K562 (cell line): Measurements from ENCODE around the gene WDR27. TPM values are rescaled to one million over a fixed set of nuclear protein-coding genes. Genes with fewer than 3 reads are reported as not detected.

Source experiments
- ATAC-seq: fragments of 200-7000 bp; cut with Tn5 transposase; 3 replicates; pipeline ENCODE4 v1.9.1; 2020; ENCODE audit warnings: moderate library complexity
- BruUV-seq: library from RNA; stranded (reverse); fragments of 400-500 nt; replicated peaks from 2 replicates; lab custom pipeline; 2021; lab: Mats Ljungman, UMichigan
- CTCF ChIA-PET: fragments of 300-600 bp; formaldehyde crosslinking; extraction: SDS; loops from one replicate; lab custom pipeline; 2021; ENCODE audit warnings: low intra/inter-chr PET ratio; lab: Yijun Ruan, JAX
- POLR2A ChIA-PET: fragments of 300-600, 350-650 bp; sonication (Branson Sonifier 250); formaldehyde crosslinking; extraction: SDS; loops from one replicate; lab custom pipeline; 2021; ENCODE audit warnings: antibody characterized with exemption, inconsistent platforms; lab: Yijun Ruan, JAX
- DNase-seq, 4 experiments: peaks; one replicate each; pipeline versions ENCODE4 v3.0.0 to v3.0.0-alpha.2; 2011 to 2018; ENCODE audit warnings: low spot score in 3 of 4, mixed read lengths in 3 of 4; ENCODE audit errors: extremely low read depth in 1 of 4
- FAIRE-seq: peaks from 2 replicates; lab custom pipeline; 2011; peaks lifted over from hg19 to GRCh38; lab: Jason Lieb, UNC
- H2AFZ ChIP-seq: 2 replicates; pipeline ENCODE4 v1.6.0; 2011; ENCODE audit warnings: low read depth, low read length, control low read depth, inconsistent platforms
- H3K27ac ChIP-seq: fragments of 200-600 bp; 3 replicates; pipeline ENCODE4 v1.8.0; 2011; ENCODE audit warnings: low read depth, mild to moderate bottlenecking, control low read depth, inconsistent platforms, low read length, moderate library complexity, mixed read lengths; ENCODE audit errors: extremely low read depth
- H3K27me3 ChIP-seq, 2 experiments: fragments of 300-600 bp in 1 of 2; 2 replicates in 1 of 2; 3 replicates in 1 of 2; pipeline versions ENCODE4 v1.6.0 to v1.8.0; 2011; ENCODE audit warnings: inconsistent platforms in 2 of 2, low read length in 2 of 2, mild to moderate bottlenecking in 1 of 2, mixed read lengths in 1 of 2, moderate library complexity in 1 of 2; ENCODE audit not compliant: control insufficient read depth in 2 of 2, insufficient read depth in 2 of 2
- H3K36me3 ChIP-seq: fragments of 300-600 bp; 3 replicates; pipeline ENCODE4 v1.8.0; 2011; ENCODE audit warnings: mild to moderate bottlenecking, low read length, inconsistent platforms; ENCODE audit not compliant: control insufficient read depth, insufficient read depth
- H3K4me1 ChIP-seq, 2 experiments: fragments of 200-600 bp in 1 of 2; replicated peaks in 1 of 2; 2 replicates in 1 of 2; 3 replicates in 1 of 2; pipeline versions ENCODE4 v1.5.1 to v1.8.0; 2011; ENCODE audit warnings: inconsistent platforms in 2 of 2, low read length in 2 of 2, mild to moderate bottlenecking in 1 of 2, mixed read lengths in 1 of 2, moderate library complexity in 1 of 2; ENCODE audit not compliant: control insufficient read depth in 2 of 2, insufficient read depth in 2 of 2
- H3K4me2 ChIP-seq: 2 replicates; pipeline ENCODE4 v1.6.1; 2011; ENCODE audit warnings: low read length, control low read depth, inconsistent platforms, mixed read lengths; ENCODE audit not compliant: insufficient read depth
- H3K4me3 ChIP-seq: fragments of 200-600 bp; sonication (generic), shearing (Covaris generic); 2 replicates; pipeline ENCODE4 v1.5.1; 2016; ENCODE audit warnings: control low read depth, inconsistent platforms
- H3K79me2 ChIP-seq: fragments of 200-600 bp; 3 replicates; pipeline ENCODE4 v1.8.0; 2011; ENCODE audit warnings: low read length, inconsistent platforms; ENCODE audit not compliant: control insufficient read depth, insufficient read depth
- H3K9ac ChIP-seq, 2 experiments: 2 replicates each; pipeline versions ENCODE4 v1.6.0 to v1.6.1; 2011; ENCODE audit warnings: low read depth in 2 of 2, low read length in 2 of 2, control low read depth in 1 of 2, inconsistent platforms in 1 of 2, mild to moderate bottlenecking in 1 of 2, mixed read lengths in 1 of 2; ENCODE audit not compliant: insufficient read depth in 1 of 2
- H3K9me1 ChIP-seq: one replicate; pipeline ENCODE4 v1.6.0; 2011; ENCODE audit warnings: inconsistent platforms, mild to moderate bottlenecking, low read length, moderate library complexity; ENCODE audit not compliant: control insufficient read depth, insufficient read depth
- H3K9me3 ChIP-seq: replicated peaks from 2 replicates; pipeline ENCODE4 v1.5.1; 2011; ENCODE audit warnings: low read depth, low read length, inconsistent platforms; ENCODE audit not compliant: control insufficient read depth, insufficient read depth
- H4K20me1 ChIP-seq: replicated peaks from 2 replicates; pipeline ENCODE4 v1.6.1; 2011; ENCODE audit warnings: low read length, inconsistent platforms, mixed read lengths; ENCODE audit not compliant: control insufficient read depth, insufficient read depth
- CBX2 ChIP-seq: fragments of 200-600 bp; sonication (generic); IDR thresholded peaks from one replicate; pipeline ENCODE4 v1.6.1; 2012; ENCODE audit warnings: mild to moderate bottlenecking, low read length, inconsistent platforms; ENCODE audit not compliant: insufficient read depth, poor library complexity, severe bottlenecking
- ZNF324 ChIP-seq: fragments of 250-450 bp; sonication (Bioruptor Pico); IDR thresholded peaks from 2 replicates; pipeline ENCODE4 v1.4.0; 2020; ENCODE audit warnings: mild to moderate bottlenecking
- ZNF445 ChIP-seq: fragments of 250-450 bp; sonication (Bioruptor Pico); IDR thresholded peaks from 2 replicates; pipeline ENCODE4 v1.4.0; 2020; ENCODE audit warnings: low read depth, mild to moderate bottlenecking, moderate library complexity
- ZNF707 ChIP-seq: fragments of 250-450 bp; sonication (Bioruptor Pico); conservative IDR thresholded peaks from 2 replicates; pipeline ENCODE4 v1.8.0; 2022; ENCODE audit warnings: inconsistent platforms, mild to moderate bottlenecking, moderate library complexity
- WGBS: fragments of 100-300 bp; shearing (Covaris generic); methylation state at CpG from one replicate; pipeline ENCODE4 v1.1.6; 2016; ENCODE audit warnings: low coverage, mixed read lengths; ENCODE audit not compliant: insufficient coverage; ENCODE audit errors: missing lambda C conversion rate; 5-methylcytosine and 5-hydroxymethylcytosine counted together
- in situ Hi-C: fragments of 300-500 bp; cut with MboI; formaldehyde crosslinking; loops from 4 replicates; pipeline ENCODE4 v1.15.0; 2018; ENCODE audit warnings: inconsistent platforms, mixed read lengths
- intact Hi-C: fragments of 100-400 bp; cut with micrococcal nuclease; formaldehyde crosslinking; loops from 2 replicates; pipeline ENCODE4 v1.14.2; 2022
- polyA plus RNA-seq, 8 experiments: library from polyadenylated mRNA; depleted of rRNA in 4 of 8; stranded (reverse) in 5 of 8; unstranded in 3 of 8; fragments of >200 nt; fragmentation: Nextera tagmentation in 2 of 8; fragmentation: Illumina TruSeq in 1 of 8; extraction: Ambion mirVana in 2 of 8; extraction: Trizol in 1 of 8; gene quantifications; 2 replicates each; pipeline versions ENCODE4 v1.2.1 to v1.2.3, GENCODE V29; 2011 to 2014; ENCODE audit warnings: inconsistent platforms in 1 of 8, missing spikeins in 1 of 8
- total RNA-seq, 7 experiments: library from RNA; depleted of rRNA in 6 of 7; stranded (reverse); fragments of >200 nt in 6 of 7; fragmentation: Illumina TruSeq in 2 of 7; extraction: Trizol in 2 of 7; gene quantifications; 2 replicates each; pipeline versions ENCODE4 v1.2.1 to v1.2.3, GENCODE V29; 2011 to 2021; ENCODE audit warnings: low replicate concordance in 1 of 7
- TF ChIP-seq, protein P1 (sequence below): fragments of 250-450 bp; sonication (Bioruptor Pico); IDR thresholded peaks from 2 replicates; pipeline ENCODE4 v1.5.1; 2021; ENCODE audit warnings: mild to moderate bottlenecking

Gene WDR27
- total and polyA plus RNA-seq, 9 of the 15 experiments (the other 6 are each of a cell fraction or from before 2014, with no cell fraction given) = 4.3 to 77.2 (median 22.7) TPM

DNA sequence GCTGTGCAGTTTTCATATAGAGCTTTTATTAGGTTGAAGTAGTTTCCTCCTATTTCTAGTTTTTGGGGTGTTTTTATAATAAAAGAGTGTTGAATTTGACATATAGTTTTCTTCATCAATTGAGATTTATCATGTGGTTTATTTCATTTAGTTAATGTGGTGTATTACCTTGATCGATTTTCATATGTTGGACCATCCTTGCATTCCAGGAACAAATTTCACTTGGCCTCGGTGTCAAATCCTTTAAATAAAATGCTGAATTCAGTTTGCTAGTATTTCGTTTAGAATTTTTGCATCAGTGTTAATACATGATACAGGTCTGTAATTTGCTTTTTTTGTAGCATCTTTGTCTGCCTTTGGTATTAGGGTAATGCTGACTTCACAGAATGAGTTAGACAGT is 43.6 kb upstream of the WDR27 start:
- no peak overlapping the region for H3K4me3 ChIP-seq
- BruUV-seq = no TSS peak
- no peak for DNase-seq
- no peak overlapping the region for H2AFZ ChIP-seq
- ChIA-PET CTCF (no interaction called here), POLR2A (no interaction called here)
- FAIRE-seq = no peak
- peaks cover 0 to 5% of the 10 kb centered on the region in 2 experiments; a peak in 2 of 5 replicates for H3K4me1 ChIP-seq
- peaks cover 3% of the 10 kb centered on the region; the same call in 1 of the 2 replicates for H3K9me3 ChIP-seq
- H3K27me3 ChIP-seq = no peaks in the 10 kb centered on the region
- no peaks in the 10 kb centered on the region for H4K20me1 ChIP-seq
- no peak overlapping the region for H3K4me2 ChIP-seq
- peaks cover 11% of the 10 kb centered on the region; the same call in 2 of the 3 replicates for H3K36me3 ChIP-seq
- H3K79me2 ChIP-seq = peaks cover 12% of the 10 kb centered on the region
- intact Hi-C loops (no loop called here), in situ Hi-C loops (no loop called here)
- 16% methylated on average over 3 of the region's 3 CpGs for WGBS
- H3K27ac ChIP-seq = no peak overlapping the region
- H3K9me1 ChIP-seq = no peaks in the 10 kb centered on the region
- no peak for ATAC-seq
- no peak overlapping the region for H3K9ac ChIP-seq
- TF ChIP-seq CBX2 (no peak), ZNF324 (CRISPR knock-in tag) (peak; percentile 92)

DNA sequence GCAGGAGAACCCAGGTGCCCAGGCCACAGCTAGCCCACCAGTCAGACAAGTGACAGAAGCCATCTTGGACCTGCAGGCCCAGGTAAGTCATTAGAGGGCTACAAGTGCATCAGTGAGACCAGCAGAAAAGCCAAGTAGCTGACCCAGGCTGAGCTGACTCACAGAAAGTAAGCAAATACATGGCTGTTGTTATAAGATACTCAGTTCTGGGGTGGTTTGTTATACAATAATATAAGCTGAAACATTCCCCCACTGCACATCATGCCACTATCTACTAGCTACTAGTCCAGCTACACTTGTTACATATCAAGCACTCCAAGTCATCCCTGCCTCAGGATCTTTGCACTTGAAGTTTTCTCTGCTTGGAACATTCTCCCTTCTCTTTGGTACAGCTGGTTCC is 39.5 kb upstream of the WDR27 start:
- ATAC-seq = peak; percentile 28; the same call in 2 of the 3 replicates
- Histone ChIP-seq H3K9me3 (peaks cover 3% of the 10 kb centered on the region; the same call in 1 of the 2 replicates), H3K9ac (no peak overlapping the region), H3K4me2 (no peak overlapping the region), H3K27ac (no peak overlapping the region), H3K79me2 (no peaks in the 10 kb centered on the region), H3K4me1 (no peaks in the 10 kb centered on the region), H2AFZ (0 out of 2 replicates have a peak overlapping the region, but pooled peaks have one; percentile 22), H3K4me3 (no peak overlapping the region), H3K9me1 (no peaks in the 10 kb centered on the region), H4K20me1 (no peaks in the 10 kb centered on the region), H3K27me3 (no peaks in the 10 kb centered on the region), H3K36me3 (no peaks in the 10 kb centered on the region)
- FAIRE-seq = no peak
- TF ChIP-seq ZNF445 = no peak
- TF ChIP-seq, protein P1, sequence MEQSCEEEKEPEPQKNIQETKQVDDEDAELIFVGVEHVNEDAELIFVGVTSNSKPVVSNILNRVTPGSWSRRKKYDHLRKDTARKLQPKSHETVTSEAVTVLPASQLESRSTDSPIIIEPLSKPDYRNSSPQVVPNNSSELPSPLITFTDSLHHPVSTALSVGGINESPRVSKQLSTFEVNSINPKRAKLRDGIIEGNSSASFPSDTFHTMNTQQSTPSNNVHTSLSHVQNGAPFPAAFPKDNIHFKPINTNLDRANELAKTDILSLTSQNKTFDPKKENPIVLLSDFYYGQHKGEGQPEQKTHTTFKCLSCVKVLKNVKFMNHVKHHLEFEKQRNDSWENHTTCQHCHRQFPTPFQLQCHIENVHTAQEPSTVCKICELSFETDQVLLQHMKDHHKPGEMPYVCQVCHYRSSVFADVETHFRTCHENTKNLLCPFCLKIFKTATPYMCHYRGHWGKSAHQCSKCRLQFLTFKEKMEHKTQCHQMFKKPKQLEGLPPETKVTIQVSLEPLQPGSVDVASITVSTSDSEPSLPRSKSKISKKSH (CRISPR knock-in tag) = no peak
- no peak for TF ChIP-seq ZNF707
- intact Hi-C loops = no loop called here
- CTCF ChIA-PET = no interaction called here
- BruUV-seq = no TSS peak
- in situ Hi-C loops = no loop called here
- POLR2A ChIA-PET = interaction anchor here (0.5 to 2.7 kb wide), 7 partner anchors 10 to 914 kb away, joined by 3 to 27 read pairs (median 4); partner anchors contain the start of genes C6orf120, DYNLT2, ERMARD and WDR27
- no peak for DNase-seq
